ENCODE results near the gene ADGRG3. TPM values are rescaled to one million over a fixed set of nuclear protein-coding genes. Genes with fewer than 3 reads are reported as not detected.

The ADGRG3 gene
- total RNA-seq, 1 donor from 2014 or later: not detected

DNA sequence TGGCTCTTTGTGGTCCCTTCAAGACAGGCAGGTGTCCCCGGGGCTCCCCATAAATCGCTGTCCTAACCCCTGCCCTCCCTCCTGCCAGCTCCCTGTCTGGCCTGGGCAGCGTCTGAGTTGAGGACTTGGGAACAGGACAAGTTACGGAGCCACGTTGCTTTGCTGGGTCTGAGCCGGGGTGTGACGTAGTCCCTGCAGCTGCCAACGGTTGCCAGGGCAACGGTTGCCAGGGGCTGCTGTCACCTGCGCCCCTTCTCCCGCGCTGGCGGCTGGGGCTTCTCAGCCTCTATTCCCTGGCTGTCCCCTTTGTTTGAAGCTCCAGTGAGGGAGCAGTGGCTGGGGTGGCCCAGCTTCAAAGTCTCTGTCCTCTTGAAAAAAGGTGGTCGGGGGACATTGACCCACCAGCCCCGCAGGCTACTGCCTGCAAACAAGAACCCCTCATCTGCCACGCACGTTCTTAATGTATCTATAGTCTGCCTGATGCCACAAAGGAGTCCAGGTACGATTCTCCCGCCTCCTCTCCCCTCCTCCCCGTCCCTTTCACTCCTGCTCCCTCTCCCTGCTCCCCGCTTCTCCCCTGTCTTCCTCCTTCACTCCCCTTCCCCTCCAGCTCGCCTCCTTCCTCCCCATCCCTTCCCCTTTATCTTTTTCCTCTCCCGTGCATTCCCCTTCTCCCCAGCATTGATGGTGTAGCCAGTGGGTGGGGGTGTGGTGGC lies 28.8 kb upstream of the ADGRG3 start:
- Mint-ChIP-seq H3K4me1 (peaks cover 58% of the 10 kb centered on the region), H3K27me3 (ENCODE audit: insufficient read depth, low read depth) (peaks cover 3% of the 10 kb centered on the region), H3K27ac (peak overlapping the region; percentile 85), H3K36me3 (no peaks in the 10 kb centered on the region), H3K9me3 (no peaks in the 10 kb centered on the region), H3K4me3 (peak overlapping the region; percentile 83)
- H3K4me2 ChIP-seq: peak overlapping the region; percentile 72
- peaks cover 23% of the 10 kb centered on the region for H3F3A ChIP-seq (ENCODE audit: low read depth)
- H3K9me3 ChIP-seq (ENCODE audit: low read depth): no peaks in the 10 kb centered on the region
- H3K79me2 ChIP-seq (ENCODE audit: low read depth): no peaks in the 10 kb centered on the region
- peaks cover 44% of the 10 kb centered on the region for H3K4me1 ChIP-seq
- H3K27ac ChIP-seq: no peak overlapping the region
- no peaks in the 10 kb centered on the region for H4K20me1 ChIP-seq (ENCODE audit: low read depth)
- peak overlapping the region; percentile 30 for H3K4me3 ChIP-seq
- DNase-seq (ENCODE audit: low spot score): peak; percentile 98
- no peaks in the 10 kb centered on the region for H3K36me3 ChIP-seq
- no peaks in the 10 kb centered on the region for H3K27me3 ChIP-seq
- TF ChIP-seq EZH2phosphoT487 (IDR thresholded peaks at IDR 0.05): no peak
- TF ChIP-seq, protein P1, sequence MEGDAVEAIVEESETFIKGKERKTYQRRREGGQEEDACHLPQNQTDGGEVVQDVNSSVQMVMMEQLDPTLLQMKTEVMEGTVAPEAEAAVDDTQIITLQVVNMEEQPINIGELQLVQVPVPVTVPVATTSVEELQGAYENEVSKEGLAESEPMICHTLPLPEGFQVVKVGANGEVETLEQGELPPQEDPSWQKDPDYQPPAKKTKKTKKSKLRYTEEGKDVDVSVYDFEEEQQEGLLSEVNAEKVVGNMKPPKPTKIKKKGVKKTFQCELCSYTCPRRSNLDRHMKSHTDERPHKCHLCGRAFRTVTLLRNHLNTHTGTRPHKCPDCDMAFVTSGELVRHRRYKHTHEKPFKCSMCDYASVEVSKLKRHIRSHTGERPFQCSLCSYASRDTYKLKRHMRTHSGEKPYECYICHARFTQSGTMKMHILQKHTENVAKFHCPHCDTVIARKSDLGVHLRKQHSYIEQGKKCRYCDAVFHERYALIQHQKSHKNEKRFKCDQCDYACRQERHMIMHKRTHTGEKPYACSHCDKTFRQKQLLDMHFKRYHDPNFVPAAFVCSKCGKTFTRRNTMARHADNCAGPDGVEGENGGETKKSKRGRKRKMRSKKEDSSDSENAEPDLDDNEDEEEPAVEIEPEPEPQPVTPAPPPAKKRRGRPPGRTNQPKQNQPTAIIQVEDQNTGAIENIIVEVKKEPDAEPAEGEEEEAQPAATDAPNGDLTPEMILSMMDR (IDR thresholded peaks at IDR 0.05): no peak
- no peak for TF ChIP-seq EZH2 (IDR thresholded peaks at IDR 0.05)
- no peak overlapping the region for H3K9ac ChIP-seq
- peak overlapping the region; percentile 32 for H2AFZ ChIP-seq (replicated peaks)

DNA sequence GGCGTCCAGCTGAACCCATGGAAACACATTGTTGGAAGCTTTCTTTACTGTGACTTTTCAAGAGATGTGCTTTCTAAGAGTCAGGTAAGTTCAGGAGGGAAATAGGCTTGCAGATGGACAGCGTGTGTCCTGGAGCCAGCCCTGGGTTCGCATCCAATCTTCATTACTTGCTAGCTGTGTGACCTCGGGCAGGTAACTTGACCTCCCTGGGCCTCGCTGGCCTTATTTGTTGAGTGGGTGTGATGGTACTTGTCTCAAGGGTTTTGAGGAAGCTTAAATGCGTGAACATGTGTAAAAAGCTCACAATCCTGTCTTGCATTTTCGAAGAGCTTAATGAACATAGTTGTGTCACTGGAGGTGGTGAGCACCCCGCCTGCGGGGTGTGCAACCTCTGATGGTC lies 27.9 kb upstream of the ADGRG3 start:
- peaks cover 58% of the 10 kb centered on the region for H3K4me1 Mint-ChIP-seq
- Histone ChIP-seq H3K4me1 (peaks cover 44% of the 10 kb centered on the region), H3F3A (ENCODE audit: low read depth) (peaks cover 28% of the 10 kb centered on the region), H3K4me3 (peak overlapping the region; percentile 30), H3K9ac (no peak overlapping the region), H3K4me2 (peak overlapping the region; percentile 72), H3K9me3 (ENCODE audit: low read depth) (no peaks in the 10 kb centered on the region), H3K36me3 (no peaks in the 10 kb centered on the region), H2AFZ (replicated peaks) (no peak overlapping the region), H3K79me2 (ENCODE audit: low read depth) (no peaks in the 10 kb centered on the region), H4K20me1 (ENCODE audit: low read depth) (no peaks in the 10 kb centered on the region), H3K27me3 (no peaks in the 10 kb centered on the region), H3K27ac (no peak overlapping the region)
- no peaks in the 10 kb centered on the region for H3K9me3 Mint-ChIP-seq
- H3K36me3 Mint-ChIP-seq: no peaks in the 10 kb centered on the region
- DNase-seq (ENCODE audit: low spot score): no peak
- peak overlapping the region; percentile 85 for H3K27ac Mint-ChIP-seq
- H3K4me3 Mint-ChIP-seq: peak overlapping the region; percentile 83
- peaks cover 3% of the 10 kb centered on the region for H3K27me3 Mint-ChIP-seq (ENCODE audit: insufficient read depth, low read depth)
- TF ChIP-seq EZH2 (IDR thresholded peaks at IDR 0.05) (no peak), EZH2phosphoT487 (IDR thresholded peaks at IDR 0.05) (no peak)
- TF ChIP-seq, protein P1 (IDR thresholded peaks at IDR 0.05): no peak

DNA sequence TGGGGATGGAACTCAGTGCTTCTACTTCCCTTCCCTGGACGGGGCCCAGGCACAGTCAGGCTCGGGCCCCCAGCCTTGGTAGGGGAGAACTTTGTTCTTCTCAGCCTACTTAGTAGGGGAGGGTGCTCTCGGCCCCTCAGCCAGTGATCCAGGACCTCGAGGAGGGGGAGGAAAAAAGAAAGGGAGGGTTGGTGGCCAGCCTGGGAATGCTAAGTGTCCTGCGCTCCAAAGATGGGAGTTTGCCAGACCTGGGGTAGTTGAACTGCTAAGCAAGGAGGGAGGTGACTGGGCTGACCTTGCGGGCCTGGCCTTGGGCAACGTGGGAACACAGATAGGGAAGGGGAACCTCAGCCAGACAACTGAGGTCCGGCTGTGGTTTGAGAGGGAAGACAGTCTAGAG lies 27.5 kb upstream of the ADGRG3 start:
- Histone ChIP-seq H3K4me3 (no peak overlapping the region), H3K27ac (no peak overlapping the region), H3K36me3 (no peaks in the 10 kb centered on the region), H3K4me1 (peaks cover 44% of the 10 kb centered on the region), H4K20me1 (ENCODE audit: low read depth) (no peaks in the 10 kb centered on the region), H3K9ac (no peak overlapping the region), H3K9me3 (ENCODE audit: low read depth) (no peaks in the 10 kb centered on the region), H3F3A (ENCODE audit: low read depth) (peaks cover 28% of the 10 kb centered on the region), H3K79me2 (ENCODE audit: low read depth) (no peaks in the 10 kb centered on the region), H3K4me2 (peak overlapping the region; percentile 72), H3K27me3 (no peaks in the 10 kb centered on the region), H2AFZ (replicated peaks) (no peak overlapping the region)
- no peak for DNase-seq (ENCODE audit: low spot score)
- Mint-ChIP-seq H3K4me1 (peaks cover 59% of the 10 kb centered on the region), H3K9me3 (no peaks in the 10 kb centered on the region), H3K36me3 (no peaks in the 10 kb centered on the region), H3K27ac (peak overlapping the region; percentile 85), H3K27me3 (ENCODE audit: insufficient read depth, low read depth) (peaks cover 3% of the 10 kb centered on the region), H3K4me3 (peak overlapping the region; percentile 83)
- TF ChIP-seq, protein P1 (IDR thresholded peaks at IDR 0.05): no peak
- TF ChIP-seq EZH2 (IDR thresholded peaks at IDR 0.05) (no peak), EZH2phosphoT487 (IDR thresholded peaks at IDR 0.05) (no peak)
